Activated naive CD8-positive, alpha-beta T cell (primary cell): Measurements from ENCODE around the gene SMCHD1.

Source experiments
- H3K27ac Mint-ChIP-seq: one replicate; pipeline ENCODE4 v1.8.0; 2021; ENCODE audit warnings: mixed read lengths
- H3K27me3 Mint-ChIP-seq: one replicate; pipeline ENCODE4 v1.8.0; 2021; ENCODE audit warnings: mixed read lengths
- H3K36me3 Mint-ChIP-seq: one replicate; pipeline ENCODE4 v1.8.0; 2021; ENCODE audit warnings: mixed read lengths
- H3K4me1 Mint-ChIP-seq: one replicate; pipeline ENCODE4 v1.8.0; 2021; ENCODE audit warnings: low read depth, mixed read lengths
- H3K4me3 Mint-ChIP-seq: one replicate; pipeline ENCODE4 v1.8.0; 2021; ENCODE audit warnings: mild to moderate bottlenecking, mixed read lengths
- H3K9me3 Mint-ChIP-seq: one replicate; pipeline ENCODE4 v1.8.0; 2021; ENCODE audit warnings: low read depth, mixed read lengths

SMCHD1 gene

GRCh38 chr18:2655178-2655953, at the start of gene SMCHD1:
Gene SMCHD1, plus strand, starts transcription at chr18:2655726. Its CDS starts 350 bp downstream, at chr18:2656076.
- Mint-ChIP-seq H3K36me3 (no peaks in the 10 kb centered on the region), H3K27me3 (no peaks in the 10 kb centered on the region), H3K9me3 (no peaks in the 10 kb centered on the region), H3K4me1 (peaks cover 44% of the 10 kb centered on the region), H3K27ac (peak within 1 kb of the TSS; percentile 98), H3K4me3 (peak within 1 kb of the TSS; percentile 91)

- H3K9me3 Mint-ChIP-seq = no peaks in the 10 kb centered on the region
- H3K36me3 Mint-ChIP-seq = peaks cover 2% of the 10 kb centered on the region
Observed at GRCh38 chr18:2606335-2606734, 49.2 kb upstream of the SMCHD1 start.

GRCh38 chr18:2609604-2610003, 45.9 kb upstream of the SMCHD1 start:
- Mint-ChIP-seq H3K36me3 (peaks cover under 1% of the 10 kb centered on the region), H3K27ac (peak overlapping the region; percentile 35)

More at GRCh38 chr18:2606335-2606734, 49.2 kb upstream of the SMCHD1 start:
- peaks cover 60% of the 10 kb centered on the region for H3K4me1 Mint-ChIP-seq
- H3K4me3 Mint-ChIP-seq = peak overlapping the region; percentile 74
- H3K27ac Mint-ChIP-seq = peak overlapping the region; percentile 94
- no peaks in the 10 kb centered on the region for H3K27me3 Mint-ChIP-seq

GRCh38 chr18:2610549-2610948, 45.0 kb upstream of the SMCHD1 start:
- Mint-ChIP-seq H3K4me3 (no peak overlapping the region), H3K9me3 (peaks cover 3% of the 10 kb centered on the region), H3K27me3 (no peaks in the 10 kb centered on the region), H3K36me3 (peaks cover 9% of the 10 kb centered on the region), H3K4me1 (peaks cover 34% of the 10 kb centered on the region), H3K27ac (no peak overlapping the region)

More at GRCh38 chr18:2609604-2610003, 45.9 kb upstream of the SMCHD1 start:
- Mint-ChIP-seq H3K27me3 (no peaks in the 10 kb centered on the region), H3K4me1 (peaks cover 44% of the 10 kb centered on the region), H3K4me3 (no peak overlapping the region), H3K9me3 (no peaks in the 10 kb centered on the region)

GRCh38 chr18:2612996-2613395, 42.5 kb upstream of the SMCHD1 start:
- Mint-ChIP-seq H3K36me3 (peaks cover 11% of the 10 kb centered on the region), H3K4me3 (no peak overlapping the region), H3K27me3 (no peaks in the 10 kb centered on the region), H3K27ac (no peak overlapping the region), H3K4me1 (peaks cover 23% of the 10 kb centered on the region), H3K9me3 (peaks cover 3% of the 10 kb centered on the region)

GRCh38 chr18:2617401-2617998, 38.0 kb upstream of the SMCHD1 start:
- no peak overlapping the region for H3K4me3 Mint-ChIP-seq
- no peaks in the 10 kb centered on the region for H3K27me3 Mint-ChIP-seq
- peaks cover 11% of the 10 kb centered on the region for H3K36me3 Mint-ChIP-seq
- peaks cover 3% of the 10 kb centered on the region for H3K9me3 Mint-ChIP-seq
- H3K27ac Mint-ChIP-seq = no peak overlapping the region
- H3K4me1 Mint-ChIP-seq = peaks cover 7% of the 10 kb centered on the region

- H3K36me3 Mint-ChIP-seq = peaks cover 11% of the 10 kb centered on the region
- no peaks in the 10 kb centered on the region for H3K27me3 Mint-ChIP-seq
- H3K27ac Mint-ChIP-seq = no peak overlapping the region
- H3K9me3 Mint-ChIP-seq = peaks cover 3% of the 10 kb centered on the region
- H3K4me3 Mint-ChIP-seq = no peak overlapping the region
- H3K4me1 Mint-ChIP-seq = peaks cover 5% of the 10 kb centered on the region
Observed at GRCh38 chr18:2618009-2618408, 37.5 kb upstream of the SMCHD1 start.

- H3K4me3 Mint-ChIP-seq = no peak overlapping the region
- H3K27ac Mint-ChIP-seq = no peak overlapping the region
- H3K9me3 Mint-ChIP-seq = no peaks in the 10 kb centered on the region
Observed at GRCh38 chr18:2625217-2625616, 30.3 kb upstream of the SMCHD1 start.

GRCh38 chr18:2627821-2628276, 27.7 kb upstream of the SMCHD1 start:
- Mint-ChIP-seq H3K4me3 (no peak overlapping the region), H3K27ac (peak overlapping the region; percentile 84), H3K36me3 (peaks cover 11% of the 10 kb centered on the region), H3K9me3 (no peaks in the 10 kb centered on the region), H3K27me3 (no peaks in the 10 kb centered on the region), H3K4me1 (peaks cover 38% of the 10 kb centered on the region)

More at GRCh38 chr18:2625217-2625616, 30.3 kb upstream of the SMCHD1 start:
- Mint-ChIP-seq H3K4me1 (peaks cover 26% of the 10 kb centered on the region), H3K27me3 (no peaks in the 10 kb centered on the region), H3K36me3 (peaks cover 3% of the 10 kb centered on the region)

GRCh38 chr18:2629003-2629402, 26.5 kb upstream of the SMCHD1 start:
- Mint-ChIP-seq H3K27ac (peak overlapping the region; percentile 16), H3K9me3 (peaks cover 3% of the 10 kb centered on the region), H3K4me3 (no peak overlapping the region)

GRCh38 chr18:2635586-2635985, 19.9 kb upstream of the SMCHD1 start:
- Mint-ChIP-seq H3K4me1 (peaks cover 86% of the 10 kb centered on the region), H3K27ac (no peak overlapping the region), H3K9me3 (peaks cover 12% of the 10 kb centered on the region), H3K27me3 (no peaks in the 10 kb centered on the region), H3K4me3 (no peak overlapping the region), H3K36me3 (peaks cover 15% of the 10 kb centered on the region)

More at GRCh38 chr18:2629003-2629402, 26.5 kb upstream of the SMCHD1 start:
- Mint-ChIP-seq H3K27me3 (no peaks in the 10 kb centered on the region), H3K4me1 (peaks cover 47% of the 10 kb centered on the region), H3K36me3 (peaks cover 13% of the 10 kb centered on the region)

- H3K4me3 Mint-ChIP-seq = peak overlapping the region; percentile 81
- peaks cover 15% of the 10 kb centered on the region for H3K36me3 Mint-ChIP-seq
- no peaks in the 10 kb centered on the region for H3K27me3 Mint-ChIP-seq
- H3K4me1 Mint-ChIP-seq = peaks cover 90% of the 10 kb centered on the region
- H3K9me3 Mint-ChIP-seq = peaks cover 12% of the 10 kb centered on the region
- H3K27ac Mint-ChIP-seq = no peak overlapping the region
Observed at GRCh38 chr18:2636126-2636631, 19.3 kb upstream of the SMCHD1 start.

- Mint-ChIP-seq H3K36me3 (peaks cover 2% of the 10 kb centered on the region), H3K9me3 (peaks cover 3% of the 10 kb centered on the region), H3K27ac (no peak overlapping the region), H3K27me3 (no peaks in the 10 kb centered on the region), H3K4me1 (peaks cover 52% of the 10 kb centered on the region), H3K4me3 (peak overlapping the region; percentile 83)
Observed at GRCh38 chr18:2641638-2642037, 13.9 kb upstream of the SMCHD1 start.

GRCh38 chr18:2642771-2643170, 12.8 kb upstream of the SMCHD1 start:
- Mint-ChIP-seq H3K4me3 (peak overlapping the region; percentile 42), H3K9me3 (peaks cover 3% of the 10 kb centered on the region), H3K4me1 (peaks cover 41% of the 10 kb centered on the region), H3K27ac (no peak overlapping the region), H3K36me3 (peaks cover 2% of the 10 kb centered on the region), H3K27me3 (no peaks in the 10 kb centered on the region)

GRCh38 chr18:2644535-2644934, 11.0 kb upstream of the SMCHD1 start:
- Mint-ChIP-seq H3K9me3 (no peaks in the 10 kb centered on the region), H3K27me3 (no peaks in the 10 kb centered on the region), H3K4me1 (peaks cover 24% of the 10 kb centered on the region), H3K36me3 (no peaks in the 10 kb centered on the region), H3K27ac (no peak overlapping the region), H3K4me3 (no peak overlapping the region)
